Prostate gland (tissue), 2 donors: Measurements from ENCODE around the gene FCMR.

Experiments used
- POLR2A ChIP-seq: fragments of 450-650 bp; IDR thresholded peaks from one replicate; pipeline ENCODE4 v1.6.1; 2016; ENCODE audit warnings: antibody characterized with exemption, mild to moderate bottlenecking
- TF ChIP-seq, protein P1 (sequence below), 4 experiments: fragments of 200-600 bp in 2 of 4; fragments of 450-650 bp in 2 of 4; sonication (generic) in 2 of 4; IDR thresholded peaks; 1 replicate in 3 of 4; 2 replicates in 1 of 4; pipeline ENCODE4 v1.5.1; 2016 to 2019; ENCODE audit warnings: antibody characterized with exemption in 4 of 4, mild to moderate bottlenecking in 2 of 4, moderate library complexity in 2 of 4

GRCh38 chr1:206967096-206967849, 45.5 kb upstream of the FCMR start:
- TF ChIP-seq POLR2A = no peak
- TF ChIP-seq, protein P1, sequence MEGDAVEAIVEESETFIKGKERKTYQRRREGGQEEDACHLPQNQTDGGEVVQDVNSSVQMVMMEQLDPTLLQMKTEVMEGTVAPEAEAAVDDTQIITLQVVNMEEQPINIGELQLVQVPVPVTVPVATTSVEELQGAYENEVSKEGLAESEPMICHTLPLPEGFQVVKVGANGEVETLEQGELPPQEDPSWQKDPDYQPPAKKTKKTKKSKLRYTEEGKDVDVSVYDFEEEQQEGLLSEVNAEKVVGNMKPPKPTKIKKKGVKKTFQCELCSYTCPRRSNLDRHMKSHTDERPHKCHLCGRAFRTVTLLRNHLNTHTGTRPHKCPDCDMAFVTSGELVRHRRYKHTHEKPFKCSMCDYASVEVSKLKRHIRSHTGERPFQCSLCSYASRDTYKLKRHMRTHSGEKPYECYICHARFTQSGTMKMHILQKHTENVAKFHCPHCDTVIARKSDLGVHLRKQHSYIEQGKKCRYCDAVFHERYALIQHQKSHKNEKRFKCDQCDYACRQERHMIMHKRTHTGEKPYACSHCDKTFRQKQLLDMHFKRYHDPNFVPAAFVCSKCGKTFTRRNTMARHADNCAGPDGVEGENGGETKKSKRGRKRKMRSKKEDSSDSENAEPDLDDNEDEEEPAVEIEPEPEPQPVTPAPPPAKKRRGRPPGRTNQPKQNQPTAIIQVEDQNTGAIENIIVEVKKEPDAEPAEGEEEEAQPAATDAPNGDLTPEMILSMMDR (IDR thresholded peaks at IDR 0.05) = no peak
